Measurements from ENCODE around the gene SLC25A42.

SLC25A42 gene

DNA sequence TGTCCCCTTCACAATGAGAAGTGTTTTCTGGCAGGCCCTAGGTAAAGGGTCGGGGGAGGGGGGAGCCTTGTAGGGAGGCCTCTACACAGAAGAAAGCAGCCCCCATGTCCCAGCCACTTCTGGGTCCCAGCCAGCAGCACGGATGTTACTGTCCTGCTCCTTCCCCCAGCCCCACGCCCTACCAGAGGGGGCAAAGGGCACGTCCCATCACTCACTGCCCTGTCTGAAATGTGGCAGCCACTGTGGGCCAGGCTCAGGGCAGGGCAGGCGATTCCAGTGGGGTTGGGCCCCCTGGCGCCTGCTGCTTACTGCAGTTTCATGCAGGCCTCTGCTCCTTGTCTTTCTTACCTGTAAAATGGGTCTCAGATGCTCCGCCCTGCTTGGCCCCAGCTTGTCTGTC lies 6.1 kb upstream of the SLC25A42 start:
- H3K9me3 ChIP-seq (ENCODE audit: control insufficient read depth, low read length), result no peaks in the 10 kb centered on the region
- no peak overlapping the region for H3K4me3 ChIP-seq (ENCODE audit: extremely low read depth, insufficient read depth, low read length, poor library complexity, severe bottlenecking)
- 88 to 90% methylated on average over 5 to 6 of the region's 7 CpGs for WGBS, 2 experiments (ENCODE audit: insufficient coverage in 2 of 2)
- H3K27ac ChIP-seq (ENCODE audit: low read depth, low read length, severe bottlenecking), result no peak overlapping the region
- H3K36me3 ChIP-seq (ENCODE audit: control insufficient read depth, insufficient read depth, low read length), result peaks cover 56% of the 10 kb centered on the region
- H3K4me1 ChIP-seq (ENCODE audit: control insufficient read depth, insufficient read depth, low read length, poor library complexity, severe bottlenecking), result peaks cover 8% of the 10 kb centered on the region

DNA sequence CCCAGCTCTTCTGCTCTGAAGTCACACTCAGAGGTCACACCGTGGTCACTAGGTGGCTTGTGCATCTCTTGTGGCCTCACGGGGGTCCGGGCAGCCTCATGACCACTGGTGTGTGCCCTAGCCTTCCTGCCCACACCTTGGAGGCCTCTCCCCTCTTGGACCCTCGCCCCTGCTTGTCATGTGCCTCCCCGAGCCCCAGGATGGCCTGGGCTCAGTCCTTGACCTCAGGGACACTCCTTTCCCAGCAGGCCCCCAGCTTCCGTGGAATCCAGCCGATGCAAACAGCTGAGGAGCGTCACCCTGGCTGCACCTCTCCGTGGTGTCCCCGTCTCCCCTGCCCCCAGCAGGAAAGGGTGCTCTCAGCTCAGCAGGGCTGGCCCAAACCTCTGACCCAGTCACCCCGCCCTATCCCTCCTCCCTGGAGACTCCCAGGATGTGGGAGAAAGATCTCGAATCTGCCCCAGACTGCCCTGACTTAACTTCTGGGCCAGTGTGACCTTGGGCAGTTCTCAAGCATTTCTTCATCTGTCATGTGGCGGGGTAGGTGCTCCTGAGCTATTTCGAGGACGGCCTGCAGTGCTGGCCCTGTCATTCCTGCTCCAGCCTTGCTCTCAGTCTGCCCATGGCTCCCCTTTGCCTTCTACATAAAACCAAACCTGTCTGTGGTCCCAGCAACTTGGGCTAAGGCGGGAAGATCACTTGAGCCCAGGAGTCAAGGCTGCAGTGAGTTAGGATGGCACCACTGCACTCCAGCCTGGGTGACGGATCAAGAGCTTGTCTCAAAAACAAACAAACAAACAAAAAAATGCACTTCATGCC lies 4.6 kb upstream of the SLC25A42 start:
- Histone ChIP-seq H3K9me3 (ENCODE audit: control insufficient read depth, low read length) (no peaks in the 10 kb centered on the region), H3K4me3 (ENCODE audit: extremely low read depth, insufficient read depth, low read length, poor library complexity, severe bottlenecking) (no peak overlapping the region), H3K36me3 (ENCODE audit: control insufficient read depth, insufficient read depth, low read length) (peaks cover 49% of the 10 kb centered on the region), H3K27ac (ENCODE audit: low read depth, low read length, severe bottlenecking) (no peak overlapping the region), H3K4me1 (ENCODE audit: control insufficient read depth, insufficient read depth, low read length, poor library complexity, severe bottlenecking) (peaks cover 12% of the 10 kb centered on the region)
- 90 to 95% methylated on average over 16 to 17 of the region's 17 CpGs for WGBS, 2 experiments (ENCODE audit: insufficient coverage in 2 of 2)

DNA sequence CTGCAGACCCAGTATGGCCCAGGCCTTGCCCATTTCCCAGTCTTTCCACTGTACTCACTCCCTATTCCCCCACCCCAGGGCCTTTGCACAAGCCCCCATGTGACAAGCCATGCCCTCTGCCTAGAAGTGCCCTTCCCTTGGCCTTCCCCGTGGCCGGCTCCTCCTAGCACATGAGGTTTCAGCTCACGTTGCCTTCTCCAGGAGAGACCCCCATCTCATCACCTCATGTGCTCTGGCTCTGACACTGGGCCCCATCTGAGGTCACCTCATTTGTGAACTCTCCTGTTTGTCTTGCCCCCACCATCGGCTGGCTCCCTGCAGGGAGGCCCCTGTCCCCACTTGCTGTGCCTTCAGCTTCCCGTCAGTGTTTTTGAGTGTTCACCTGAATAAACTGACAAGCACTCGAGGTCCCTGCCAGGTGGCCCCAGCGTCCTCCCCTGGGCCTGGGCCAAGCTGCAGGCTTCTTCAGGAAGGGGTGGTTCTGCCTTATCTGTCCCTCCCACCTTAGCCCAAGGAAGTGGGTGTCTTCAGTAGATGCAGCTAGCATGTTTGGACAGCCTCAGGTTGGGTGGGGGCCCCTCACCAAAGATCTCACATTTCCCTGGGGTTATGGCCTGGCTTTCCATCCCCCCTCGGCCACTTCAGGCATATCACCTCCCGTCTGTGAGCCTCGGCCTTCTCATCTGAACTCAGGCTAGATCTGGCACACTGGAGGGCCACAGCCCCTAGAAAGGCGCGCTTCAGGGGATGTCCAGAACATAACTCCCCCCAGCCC lies 3.8 kb upstream of the SLC25A42 start:
- Histone ChIP-seq H3K9me3 (ENCODE audit: control insufficient read depth, low read length) (no peaks in the 10 kb centered on the region), H3K4me1 (ENCODE audit: control insufficient read depth, insufficient read depth, low read length, poor library complexity, severe bottlenecking) (peaks cover 18% of the 10 kb centered on the region), H3K4me3 (ENCODE audit: extremely low read depth, insufficient read depth, low read length, poor library complexity, severe bottlenecking) (no peak overlapping the region), H3K36me3 (ENCODE audit: control insufficient read depth, insufficient read depth, low read length) (peaks cover 41% of the 10 kb centered on the region), H3K27ac (ENCODE audit: low read depth, low read length, severe bottlenecking) (no peak overlapping the region)
- 89 to 96% methylated on average over 12 of the region's 12 CpGs for WGBS, 2 experiments (ENCODE audit: insufficient coverage in 2 of 2)

DNA sequence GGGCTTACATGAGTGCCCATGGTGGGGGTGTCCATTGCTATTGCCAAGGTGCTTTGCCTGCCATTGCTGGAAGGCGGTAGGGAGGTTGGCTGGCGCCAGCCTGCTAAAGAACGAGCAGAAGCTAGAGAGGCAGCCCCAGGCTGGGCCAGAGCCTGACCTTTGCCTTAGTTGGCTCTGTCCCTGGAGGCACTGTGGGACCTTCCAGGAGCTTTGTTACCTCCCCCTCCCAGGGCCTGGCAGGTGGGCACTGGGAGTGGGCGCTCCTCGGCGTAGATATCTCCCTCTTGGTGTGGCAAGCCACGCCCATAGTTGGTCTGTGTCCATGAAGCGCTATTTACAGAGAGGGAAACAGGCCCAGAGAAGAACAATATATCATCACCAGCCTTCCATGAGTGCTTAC lies 2.3 kb upstream of the SLC25A42 start:
- 99 to 100% methylated on average over 6 to 8 of the region's 8 CpGs for WGBS, 2 experiments (ENCODE audit: insufficient coverage in 2 of 2)
- peaks cover 34% of the 10 kb centered on the region for H3K36me3 ChIP-seq (ENCODE audit: control insufficient read depth, insufficient read depth, low read length)
- peaks cover 23% of the 10 kb centered on the region for H3K4me1 ChIP-seq (ENCODE audit: control insufficient read depth, insufficient read depth, low read length, poor library complexity, severe bottlenecking)
- H3K4me3 ChIP-seq (ENCODE audit: extremely low read depth, insufficient read depth, low read length, poor library complexity, severe bottlenecking), result no peak overlapping the region
- no peak overlapping the region for H3K27ac ChIP-seq (ENCODE audit: low read depth, low read length, severe bottlenecking)
- H3K9me3 ChIP-seq (ENCODE audit: control insufficient read depth, low read length), result no peaks in the 10 kb centered on the region

DNA sequence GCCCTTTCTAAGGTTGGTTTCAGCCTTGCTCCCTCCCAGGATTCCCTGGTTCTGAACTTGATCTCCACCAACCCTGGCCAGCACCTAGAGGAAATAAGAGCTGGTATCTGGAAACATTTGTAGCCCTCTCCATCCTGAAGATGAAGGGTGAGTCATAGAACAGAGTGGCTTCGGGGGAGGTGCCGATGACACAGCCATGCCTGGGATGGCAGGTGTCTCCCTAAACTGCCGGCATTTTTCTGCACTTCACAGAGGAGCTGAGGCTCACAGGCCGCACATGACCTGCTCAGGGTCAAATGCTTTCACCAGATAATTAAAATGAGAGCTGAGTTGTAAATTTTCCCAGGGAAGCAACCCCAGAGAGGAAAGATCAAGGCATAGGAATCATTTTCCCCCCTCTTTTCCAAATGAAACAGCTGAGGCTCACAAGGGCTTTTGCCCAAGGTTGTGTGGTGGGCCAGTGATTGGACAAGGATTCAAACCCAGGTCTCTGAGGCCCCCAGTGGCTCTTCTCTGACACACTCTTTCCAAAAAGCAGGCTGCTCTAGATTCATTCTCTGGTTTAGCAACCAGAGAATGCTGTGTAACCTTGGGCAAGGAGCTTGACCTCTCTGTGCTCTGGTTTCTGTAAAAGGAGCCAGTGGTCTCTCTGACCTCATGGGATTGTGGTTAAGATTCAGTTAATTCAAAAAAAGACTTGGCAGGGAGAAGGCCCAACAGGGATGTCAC lies 1.2 kb upstream of the SLC25A42 start:
- H3K4me1 ChIP-seq (ENCODE audit: control insufficient read depth, insufficient read depth, low read length, poor library complexity, severe bottlenecking), result peaks cover 23% of the 10 kb centered on the region
- H3K27ac ChIP-seq (ENCODE audit: low read depth, low read length, severe bottlenecking), result peak overlapping the region; percentile 30
- H3K36me3 ChIP-seq (ENCODE audit: control insufficient read depth, insufficient read depth, low read length), result peaks cover 23% of the 10 kb centered on the region
- H3K9me3 ChIP-seq (ENCODE audit: control insufficient read depth, low read length), result no peaks in the 10 kb centered on the region
- 78 to 91% methylated on average over 3 to 4 of the region's 4 CpGs for WGBS, 2 experiments (ENCODE audit: insufficient coverage in 2 of 2)
- peak overlapping the region; percentile 46 for H3K4me3 ChIP-seq (ENCODE audit: extremely low read depth, insufficient read depth, low read length, poor library complexity, severe bottlenecking)

DNA sequence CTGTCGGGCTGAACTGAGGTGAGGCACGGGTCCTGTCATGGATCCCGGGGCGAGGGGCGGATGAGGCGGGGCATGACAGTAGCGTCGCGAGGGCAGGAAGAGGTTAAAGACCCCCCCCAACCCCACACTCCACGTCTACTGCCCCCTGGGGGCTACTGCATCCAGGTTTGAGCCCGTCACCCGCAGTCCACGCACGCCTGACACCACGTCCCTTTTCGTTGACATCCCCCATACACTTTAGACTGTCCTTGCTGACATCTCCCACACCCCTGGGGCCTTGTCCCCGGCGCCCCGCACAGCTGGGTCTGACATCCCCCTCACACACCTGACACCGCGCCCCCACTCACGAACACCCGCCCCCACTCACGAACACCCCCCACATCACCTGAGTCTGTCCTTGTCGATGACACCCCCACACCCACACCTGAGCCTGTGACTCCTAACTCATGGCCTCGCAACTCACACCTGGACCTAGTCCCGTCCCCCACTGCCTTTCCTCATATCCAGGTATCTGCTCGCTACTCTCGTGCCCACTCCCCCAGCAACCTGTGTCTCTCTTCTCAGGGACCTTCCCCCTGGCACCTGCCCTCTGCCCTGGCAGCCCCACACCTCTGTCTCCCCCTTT lies 416 bp downstream of the SLC25A42 start:
- Histone ChIP-seq H3K9me3 (ENCODE audit: control insufficient read depth, low read length) (no peaks in the 10 kb centered on the region), H3K27ac (ENCODE audit: low read depth, low read length, severe bottlenecking) (no peak overlapping the region), H3K4me1 (ENCODE audit: control insufficient read depth, insufficient read depth, low read length, poor library complexity, severe bottlenecking) (peaks cover 23% of the 10 kb centered on the region), H3K36me3 (ENCODE audit: control insufficient read depth, insufficient read depth, low read length) (peaks cover 9% of the 10 kb centered on the region), H3K4me3 (ENCODE audit: extremely low read depth, insufficient read depth, low read length, poor library complexity, severe bottlenecking) (peak overlapping the region; percentile 46)
- WGBS, 2 experiments (ENCODE audit: insufficient coverage in 2 of 2), result 15 to 25% methylated on average over 10 to 19 of the region's 29 CpGs

DNA sequence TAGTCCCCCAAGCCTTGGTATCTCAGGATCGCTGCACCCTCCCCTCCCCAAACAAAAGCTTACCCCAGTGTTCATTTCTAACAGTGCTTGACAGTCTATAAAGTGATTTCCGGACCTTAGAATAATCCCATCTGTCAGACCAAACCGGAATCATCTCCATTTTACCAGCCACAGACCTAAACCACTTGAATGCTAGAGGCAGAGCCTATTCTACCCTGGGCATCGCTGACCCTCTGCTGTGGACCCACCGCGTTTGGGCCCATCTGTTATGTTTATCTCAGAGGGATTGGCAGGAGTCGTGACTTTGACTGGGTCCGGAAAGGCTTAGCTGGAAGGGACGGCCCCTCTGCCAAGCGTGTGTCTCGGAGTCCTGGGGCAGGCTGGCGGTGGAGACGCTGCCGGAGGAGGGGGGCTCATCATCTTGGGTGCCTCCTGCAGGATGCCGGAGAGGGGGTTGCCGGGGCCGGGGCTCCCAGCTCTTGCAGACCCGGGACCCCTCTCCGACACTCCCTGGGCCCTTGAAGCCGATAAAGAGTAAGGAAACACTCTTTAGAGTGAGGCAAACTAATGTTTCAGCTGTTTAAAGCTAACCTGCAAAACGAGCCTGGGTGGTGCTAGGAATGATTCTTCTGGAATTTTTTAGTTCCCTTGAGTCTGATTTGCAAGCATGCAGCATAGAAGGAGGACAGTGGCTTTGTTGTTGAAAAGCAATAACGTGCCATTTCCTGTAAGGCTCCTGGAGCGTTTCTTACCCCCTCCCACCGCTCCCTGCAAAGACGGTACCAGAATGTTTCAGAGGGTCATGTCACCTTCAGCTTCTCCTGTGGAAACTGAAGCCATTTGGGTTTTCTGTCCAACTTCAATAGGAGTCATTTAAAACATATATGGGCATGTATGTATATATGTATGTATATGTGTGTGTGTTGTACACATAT lies 1.3 kb downstream of the SLC25A42 start:
- Histone ChIP-seq H3K27ac (ENCODE audit: low read depth, low read length, severe bottlenecking) (no peak overlapping the region), H3K36me3 (ENCODE audit: control insufficient read depth, insufficient read depth, low read length) (peaks cover under 1% of the 10 kb centered on the region), H3K4me3 (ENCODE audit: extremely low read depth, insufficient read depth, low read length, poor library complexity, severe bottlenecking) (peak overlapping the region; percentile 46), H3K4me1 (ENCODE audit: control insufficient read depth, insufficient read depth, low read length, poor library complexity, severe bottlenecking) (peaks cover 23% of the 10 kb centered on the region), H3K9me3 (ENCODE audit: control insufficient read depth, low read length) (no peaks in the 10 kb centered on the region)
- WGBS, 2 experiments (ENCODE audit: insufficient coverage in 2 of 2), result 12 to 16% methylated on average over 18 to 20 of the region's 25 CpGs

DNA sequence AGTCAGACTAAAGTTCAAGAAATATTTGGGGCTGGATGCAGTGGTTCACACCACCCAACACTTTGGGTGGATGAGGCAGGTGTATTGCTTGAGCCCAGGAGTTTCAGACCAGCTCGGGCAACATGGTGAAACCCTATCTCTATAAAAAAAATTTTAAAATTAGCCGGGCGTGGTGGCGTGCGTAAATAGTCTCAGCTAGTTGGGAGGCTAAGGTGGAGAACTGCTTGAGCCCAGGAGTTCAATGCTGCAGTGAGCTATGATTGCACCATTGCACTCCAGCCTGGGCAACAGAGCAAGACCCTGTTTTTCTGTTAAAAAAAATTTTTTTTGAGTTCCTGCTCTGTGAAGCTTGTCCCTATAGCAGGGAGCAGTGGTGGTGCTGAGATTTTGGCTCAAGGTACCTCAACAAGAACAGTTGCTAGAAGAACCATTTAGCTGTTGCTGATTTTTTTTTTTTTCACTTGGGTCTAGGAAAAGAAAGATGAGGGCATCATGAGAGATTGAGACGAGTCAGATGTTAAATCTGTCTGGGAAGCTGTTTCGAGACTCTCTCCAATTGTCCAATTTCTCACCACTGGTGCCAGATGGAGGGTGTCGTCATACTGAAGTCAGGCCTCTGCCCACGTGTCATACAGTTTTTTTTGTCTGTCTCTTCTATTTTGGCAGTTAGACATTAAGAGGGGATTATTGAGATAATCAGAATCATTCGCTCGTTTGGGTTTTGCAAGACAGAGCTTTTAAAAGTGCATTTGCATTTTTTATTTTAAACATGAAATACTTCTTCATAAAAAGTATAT lies 3.7 kb downstream of the SLC25A42 start:
- H3K27ac ChIP-seq (ENCODE audit: low read depth, low read length, severe bottlenecking), result no peak overlapping the region
- H3K36me3 ChIP-seq (ENCODE audit: control insufficient read depth, insufficient read depth, low read length), result no peaks in the 10 kb centered on the region
- H3K4me3 ChIP-seq (ENCODE audit: extremely low read depth, insufficient read depth, low read length, poor library complexity, severe bottlenecking), result no peak overlapping the region
- no peaks in the 10 kb centered on the region for H3K9me3 ChIP-seq (ENCODE audit: control insufficient read depth, low read length)
- H3K4me1 ChIP-seq (ENCODE audit: control insufficient read depth, insufficient read depth, low read length, poor library complexity, severe bottlenecking), result peaks cover 17% of the 10 kb centered on the region
- 89 to 96% methylated on average over 3 to 7 of the region's 11 CpGs for WGBS, 2 experiments (ENCODE audit: insufficient coverage in 2 of 2)
